AG09309 (cell line): ENCODE measurements around the gene ITGB5.

Experiments
- DNase-seq: peaks from one replicate; pipeline ENCODE4 v3.0.0-alpha.2; 2010; ENCODE audit warnings: low read depth
- H3K4me3 ChIP-seq: 2 replicates; pipeline ENCODE4 v1.5.1; 2011; ENCODE audit warnings: mild to moderate bottlenecking, low read depth, low read length, moderate library complexity; ENCODE audit not compliant: control insufficient read depth
- TF ChIP-seq, protein P1 (sequence below): IDR thresholded peaks from 2 replicates; pipeline ENCODE4 v1.5.1; 2011; ENCODE audit warnings: mild to moderate bottlenecking, low read depth, low read length, inconsistent platforms; ENCODE audit not compliant: insufficient read depth, control insufficient read depth; ENCODE audit errors: missing control alignments

The ITGB5 gene

GRCh38 chr3:124775877-124776276, 111.3 kb downstream of the ITGB5 start:
- DNase-seq: no peak
- H3K4me3 ChIP-seq: no peak overlapping the region
- TF ChIP-seq, protein P1, sequence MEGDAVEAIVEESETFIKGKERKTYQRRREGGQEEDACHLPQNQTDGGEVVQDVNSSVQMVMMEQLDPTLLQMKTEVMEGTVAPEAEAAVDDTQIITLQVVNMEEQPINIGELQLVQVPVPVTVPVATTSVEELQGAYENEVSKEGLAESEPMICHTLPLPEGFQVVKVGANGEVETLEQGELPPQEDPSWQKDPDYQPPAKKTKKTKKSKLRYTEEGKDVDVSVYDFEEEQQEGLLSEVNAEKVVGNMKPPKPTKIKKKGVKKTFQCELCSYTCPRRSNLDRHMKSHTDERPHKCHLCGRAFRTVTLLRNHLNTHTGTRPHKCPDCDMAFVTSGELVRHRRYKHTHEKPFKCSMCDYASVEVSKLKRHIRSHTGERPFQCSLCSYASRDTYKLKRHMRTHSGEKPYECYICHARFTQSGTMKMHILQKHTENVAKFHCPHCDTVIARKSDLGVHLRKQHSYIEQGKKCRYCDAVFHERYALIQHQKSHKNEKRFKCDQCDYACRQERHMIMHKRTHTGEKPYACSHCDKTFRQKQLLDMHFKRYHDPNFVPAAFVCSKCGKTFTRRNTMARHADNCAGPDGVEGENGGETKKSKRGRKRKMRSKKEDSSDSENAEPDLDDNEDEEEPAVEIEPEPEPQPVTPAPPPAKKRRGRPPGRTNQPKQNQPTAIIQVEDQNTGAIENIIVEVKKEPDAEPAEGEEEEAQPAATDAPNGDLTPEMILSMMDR: no peak

GRCh38 chr3:124774841-124775402, 112.2 kb downstream of the ITGB5 start:
- no peak overlapping the region for H3K4me3 ChIP-seq
- TF ChIP-seq, protein P1: no peak
- DNase-seq: no peak

- no peak overlapping the region for H3K4me3 ChIP-seq
- TF ChIP-seq, protein P1: no peak
- DNase-seq: no peak
Measured at GRCh38 chr3:124774327-124774718, 112.8 kb downstream of the ITGB5 start.

DNA sequence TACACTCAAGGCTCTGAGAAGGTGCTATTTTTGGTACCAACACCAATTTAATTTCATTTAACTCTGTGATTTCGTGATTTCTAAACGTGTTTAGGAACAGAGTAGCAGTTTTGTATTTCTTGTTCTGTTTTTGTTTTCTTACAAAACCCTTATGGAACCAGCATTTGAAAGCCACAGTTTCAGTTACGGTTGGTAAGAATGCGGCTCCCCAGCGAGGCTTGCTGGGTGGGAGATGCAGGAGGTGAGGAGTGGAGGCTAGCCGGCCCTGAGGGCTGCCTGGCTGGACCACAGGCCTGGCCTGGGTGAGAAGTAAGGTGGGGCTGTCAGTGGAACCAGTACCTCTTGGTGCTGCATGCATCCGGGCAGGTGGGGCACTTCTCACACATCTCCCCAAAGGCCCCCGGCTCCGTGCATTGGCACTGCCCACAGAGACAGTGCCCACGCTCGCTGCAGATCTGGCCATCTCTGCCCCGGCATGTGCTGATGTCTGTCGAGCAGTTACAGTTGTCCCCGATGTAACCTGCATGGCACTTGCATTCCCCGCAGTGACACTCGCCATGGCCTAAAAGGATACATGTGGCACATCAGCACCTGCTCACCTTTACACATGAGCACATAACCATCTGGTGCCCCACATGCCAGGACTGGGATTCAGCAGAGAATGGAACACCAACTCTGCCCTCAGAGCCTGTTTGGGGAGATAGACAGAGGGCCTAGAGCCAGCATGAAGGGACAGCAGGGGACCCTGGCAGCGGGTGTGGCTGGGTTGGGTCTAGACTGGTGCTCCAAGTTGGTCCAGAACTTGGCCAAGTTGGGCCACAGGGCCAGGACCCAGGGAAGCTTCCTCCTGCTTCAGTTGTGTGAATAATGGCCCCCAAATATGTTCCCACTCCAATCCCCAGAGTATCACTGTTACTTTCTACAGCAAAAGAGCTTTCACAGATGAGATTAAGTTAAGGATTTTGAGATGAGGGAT, 113.5 kb downstream of the ITGB5 start:
- TF ChIP-seq, protein P1: no peak
- DNase-seq: no peak
- no peak overlapping the region for H3K4me3 ChIP-seq

DNA sequence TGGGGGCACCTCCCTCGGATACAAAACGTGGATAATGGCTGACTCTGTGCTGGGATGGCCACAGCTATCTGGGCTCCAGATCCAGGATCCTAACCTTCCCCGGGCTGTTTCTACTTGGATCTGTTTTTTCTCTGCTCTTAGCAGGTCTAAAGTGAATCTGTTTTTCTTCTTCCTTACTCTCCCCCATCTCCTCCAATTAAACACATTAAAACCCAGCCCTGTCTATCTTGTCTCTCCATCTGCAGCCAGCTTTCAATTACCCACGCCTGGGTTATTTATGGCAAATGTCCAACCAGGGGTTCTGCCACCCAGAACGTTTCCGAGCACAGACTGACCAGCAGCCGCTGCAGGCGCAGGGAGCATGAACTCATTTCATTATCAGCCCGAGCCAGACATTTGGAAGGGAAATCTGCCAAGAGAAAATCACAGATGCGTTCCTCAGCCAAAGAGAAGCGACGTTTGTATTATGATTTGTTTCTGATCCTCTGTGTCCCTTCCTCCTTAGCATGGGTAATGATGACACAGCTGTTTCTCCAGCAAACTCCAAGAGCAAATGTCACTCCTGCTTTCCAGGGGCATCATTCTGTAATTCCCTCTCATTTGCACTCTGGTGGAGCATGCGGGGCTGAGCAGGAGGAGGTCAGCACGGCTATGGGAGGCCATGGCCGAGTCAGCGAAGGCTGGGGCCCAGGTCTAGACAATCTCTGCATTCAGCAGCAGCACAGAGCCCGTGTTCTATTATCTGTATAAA, 114.9 kb downstream of the ITGB5 start:
- TF ChIP-seq, protein P1: no peak
- DNase-seq: no peak
- H3K4me3 ChIP-seq: no peak overlapping the region

DNA sequence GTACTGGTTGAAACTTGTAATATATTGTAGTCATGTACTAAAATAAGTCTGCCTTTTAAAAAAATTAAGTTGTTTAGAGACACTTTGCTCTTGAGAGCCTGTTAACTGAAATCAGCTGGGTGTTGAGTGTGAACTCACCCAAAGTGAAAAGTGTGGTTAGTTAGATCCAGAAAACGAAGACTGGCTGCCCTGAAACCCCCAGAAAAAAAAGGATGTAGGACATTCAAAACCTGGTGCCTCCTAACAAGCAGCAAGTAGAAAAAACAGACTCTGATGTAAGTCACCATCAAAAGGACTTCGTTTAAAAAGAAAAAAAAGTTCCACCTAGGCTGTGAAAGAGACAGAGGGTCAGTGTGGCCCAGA, 116.1 kb downstream of the ITGB5 start:
- TF ChIP-seq, protein P1: no peak
- DNase-seq: no peak
- H3K4me3 ChIP-seq: no peak overlapping the region
